ENCODE results near the gene BCL2.

Gene BCL2

GRCh38 chr18:63265326-63265725 lies 54.2 kb downstream of the BCL2 start:
- Histone ChIP-seq H3K36me3 (no peaks in the 10 kb centered on the region), H3K9me3 (no peaks in the 10 kb centered on the region), H3K4me3 (ENCODE audit: low read depth in 1 of 2, low read length in 1 of 2) (no peak overlapping the region), H3K27ac (no peak overlapping the region), H3K27me3 (no peaks in the 10 kb centered on the region), H3K4me1 (ENCODE audit: control insufficient read depth in 1 of 2, insufficient read depth in 1 of 2, low read depth in 1 of 2, low read length in 1 of 2) (peaks cover 9 to 11% of the 10 kb centered on the region in 2 experiments)
- TF ChIP-seq, protein P1, sequence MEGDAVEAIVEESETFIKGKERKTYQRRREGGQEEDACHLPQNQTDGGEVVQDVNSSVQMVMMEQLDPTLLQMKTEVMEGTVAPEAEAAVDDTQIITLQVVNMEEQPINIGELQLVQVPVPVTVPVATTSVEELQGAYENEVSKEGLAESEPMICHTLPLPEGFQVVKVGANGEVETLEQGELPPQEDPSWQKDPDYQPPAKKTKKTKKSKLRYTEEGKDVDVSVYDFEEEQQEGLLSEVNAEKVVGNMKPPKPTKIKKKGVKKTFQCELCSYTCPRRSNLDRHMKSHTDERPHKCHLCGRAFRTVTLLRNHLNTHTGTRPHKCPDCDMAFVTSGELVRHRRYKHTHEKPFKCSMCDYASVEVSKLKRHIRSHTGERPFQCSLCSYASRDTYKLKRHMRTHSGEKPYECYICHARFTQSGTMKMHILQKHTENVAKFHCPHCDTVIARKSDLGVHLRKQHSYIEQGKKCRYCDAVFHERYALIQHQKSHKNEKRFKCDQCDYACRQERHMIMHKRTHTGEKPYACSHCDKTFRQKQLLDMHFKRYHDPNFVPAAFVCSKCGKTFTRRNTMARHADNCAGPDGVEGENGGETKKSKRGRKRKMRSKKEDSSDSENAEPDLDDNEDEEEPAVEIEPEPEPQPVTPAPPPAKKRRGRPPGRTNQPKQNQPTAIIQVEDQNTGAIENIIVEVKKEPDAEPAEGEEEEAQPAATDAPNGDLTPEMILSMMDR (IDR thresholded peaks at IDR 0.05) = no peak

DNA sequence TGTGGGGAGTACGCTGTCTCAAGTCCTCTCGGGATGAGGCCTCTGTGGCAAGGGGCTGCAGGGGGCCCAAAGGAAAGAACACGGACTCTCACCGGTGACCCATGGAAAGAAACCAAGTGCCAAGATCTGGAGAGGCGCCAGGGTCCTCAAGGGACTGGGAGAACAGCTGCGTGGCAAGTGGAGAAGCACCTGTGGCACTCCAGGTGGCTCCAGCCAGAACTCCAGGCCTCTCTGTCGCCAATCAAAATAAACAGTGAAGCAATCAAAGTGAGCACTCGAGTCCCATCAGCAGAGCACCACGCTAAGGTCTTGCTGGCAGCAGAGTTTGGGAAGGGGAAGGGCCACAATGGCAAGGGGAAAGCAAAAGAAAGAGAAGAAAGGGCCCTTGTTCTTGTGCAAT lies 54.7 kb downstream of the BCL2 start:
- no peak overlapping the region for H3K4me3 ChIP-seq (ENCODE audit: low read depth in 1 of 2, low read length in 1 of 2)
- H3K4me1 ChIP-seq (ENCODE audit: control insufficient read depth in 1 of 2, insufficient read depth in 1 of 2, low read depth in 1 of 2, low read length in 1 of 2) = peaks cover 9 to 11% of the 10 kb centered on the region in 2 experiments
- H3K27me3 ChIP-seq = no peaks in the 10 kb centered on the region
- no peak overlapping the region for H3K27ac ChIP-seq
- H3K9me3 ChIP-seq = no peaks in the 10 kb centered on the region
- H3K36me3 ChIP-seq = no peaks in the 10 kb centered on the region
- TF ChIP-seq, protein P1 (IDR thresholded peaks at IDR 0.05) = no peak

- no peak overlapping the region for H3K4me3 ChIP-seq (ENCODE audit: low read depth in 1 of 2, low read length in 1 of 2)
- no peaks in the 10 kb centered on the region for H3K9me3 ChIP-seq
- H3K27me3 ChIP-seq = no peaks in the 10 kb centered on the region
- H3K27ac ChIP-seq = no peak overlapping the region
- no peaks in the 10 kb centered on the region for H3K36me3 ChIP-seq
- peaks cover 9 to 11% of the 10 kb centered on the region in 2 experiments for H3K4me1 ChIP-seq (ENCODE audit: control insufficient read depth in 1 of 2, insufficient read depth in 1 of 2, low read depth in 1 of 2, low read length in 1 of 2)
- TF ChIP-seq, protein P1 (IDR thresholded peaks at IDR 0.05) = no peak
Measured at GRCh38 chr18:63263444-63263843, 56.1 kb downstream of the BCL2 start.

- H3K27ac ChIP-seq = no peak overlapping the region
Measured at GRCh38 chr18:63262369-63263335, 56.9 kb downstream of the BCL2 start.

GRCh38 chr18:63261029-63261428 lies 58.5 kb downstream of the BCL2 start:
- TF ChIP-seq, protein P1 (IDR thresholded peaks at IDR 0.05) = no peak
- no peaks in the 10 kb centered on the region for H3K4me1 ChIP-seq (ENCODE audit: control insufficient read depth in 1 of 2, insufficient read depth in 1 of 2, low read depth in 1 of 2, low read length in 1 of 2)

More at GRCh38 chr18:63262369-63263335, 56.9 kb downstream of the BCL2 start:
- peaks cover 9 to 11% of the 10 kb centered on the region in 2 experiments for H3K4me1 ChIP-seq (ENCODE audit: control insufficient read depth in 1 of 2, insufficient read depth in 1 of 2, low read depth in 1 of 2, low read length in 1 of 2)
- H3K4me3 ChIP-seq (ENCODE audit: low read depth in 1 of 2, low read length in 1 of 2) = no peak overlapping the region
- H3K27me3 ChIP-seq = no peaks in the 10 kb centered on the region
- no peaks in the 10 kb centered on the region for H3K9me3 ChIP-seq
- TF ChIP-seq, protein P1 (IDR thresholded peaks at IDR 0.05) = no peak
- H3K36me3 ChIP-seq = no peaks in the 10 kb centered on the region

More at GRCh38 chr18:63261029-63261428, 58.5 kb downstream of the BCL2 start:
- no peaks in the 10 kb centered on the region for H3K9me3 ChIP-seq
- H3K36me3 ChIP-seq = no peaks in the 10 kb centered on the region
- H3K27ac ChIP-seq = no peak overlapping the region
- no peak overlapping the region for H3K4me3 ChIP-seq (ENCODE audit: low read depth in 1 of 2, low read length in 1 of 2)
- no peaks in the 10 kb centered on the region for H3K27me3 ChIP-seq

Data from neutrophil (primary cell).